ENCODE measurements around the gene TIPRL.
A peak's percentile ranks its signal among the peaks of the same experiment; 100 is the strongest.
"Not testable (repeated sequence)": the region's sequence is repeated elsewhere in the genome, so short reads cannot be mapped to it uniquely, and the experiment has no call there.

Gene TIPRL

GRCh38 chr1:168178638-168179437, at the start of gene TIPRL:
TIPRL (plus strand) TSS chr1:168178962; CDS start chr1:168179078, 116 bp downstream.
- DNase-seq, result peak; percentile 97

GRCh38 chr1:168129933-168130332, 48.8 kb upstream of the TIPRL start:
- DNase-seq, result no peak

GRCh38 chr1:168134132-168134531, 44.6 kb upstream of the TIPRL start:
- DNase-seq, result no peak

GRCh38 chr1:168134642-168135041, 44.1 kb upstream of the TIPRL start:
- no peak for DNase-seq

- no peak for DNase-seq
These were observed 43.4 kb upstream of the TIPRL start for GRCh38 chr1:168135116-168135920.

GRCh38 chr1:168135921-168136708, 42.6 kb upstream of the TIPRL start:
- DNase-seq, result peak; percentile 65

- peak; percentile 66 for DNase-seq
These were observed 41.9 kb upstream of the TIPRL start, which contains the start of gene GPR161 for GRCh38 chr1:168136709-168137514. GPR161 (minus strand) TSS chr1:168136930; CDS start chr1:168104850, 32,080 bp downstream.

GRCh38 chr1:168137515-168137821, 41.3 kb upstream of the TIPRL start:
- DNase-seq, result no peak

GRCh38 chr1:168138134-168138533, 40.6 kb upstream of the TIPRL start:
- no peak for DNase-seq

GRCh38 chr1:168139070-168139469, 39.7 kb upstream of the TIPRL start:
- DNase-seq, result no peak

- DNase-seq, result no peak
These were observed 36.8 kb upstream of the TIPRL start for GRCh38 chr1:168141871-168142385.

GRCh38 chr1:168145184-168146159, 33.3 kb upstream of the TIPRL start:
- DNase-seq, result peak; percentile 94

GRCh38 chr1:168146160-168146539, 32.6 kb upstream of the TIPRL start:
- no peak for DNase-seq

- no peak for DNase-seq
These were observed 32.1 kb upstream of the TIPRL start for GRCh38 chr1:168146626-168147025.

- DNase-seq, result no peak
These were observed 29.8 kb upstream of the TIPRL start for GRCh38 chr1:168148916-168149315.

- no peak for DNase-seq
These were observed 28.5 kb upstream of the TIPRL start for GRCh38 chr1:168150283-168150682.

GRCh38 chr1:168151935-168152334, 26.8 kb upstream of the TIPRL start:
- DNase-seq, result no peak

- DNase-seq, result not testable (repeated sequence)
These were observed 24.1 kb upstream of the TIPRL start for GRCh38 chr1:168154707-168155106.

- no peak for DNase-seq
These were observed 22.9 kb upstream of the TIPRL start for GRCh38 chr1:168155910-168156309.

GRCh38 chr1:168157638-168158037, 21.1 kb upstream of the TIPRL start:
- no peak for DNase-seq

GRCh38 chr1:168159251-168159650, 19.5 kb upstream of the TIPRL start:
- no peak for DNase-seq

All from activated effector memory CD4-positive, alpha-beta T cell treated with anti-CD3 and anti-CD28 coated beads, Interleukin-2, amount 50 U/mL, for 16 hours (primary cell).